ENCODE data around the gene CUL7. TPM values are rescaled to one million over a fixed set of nuclear protein-coding genes. Genes with fewer than 3 reads are reported as not detected.

Gene CUL7
- total RNA-seq, 1 donor, result 48.5 TPM

GRCh38 chr6:43060034-43060754 lies 6.5 kb upstream of the CUL7 start:
- Histone ChIP-seq H3K79me2 (ENCODE audit: insufficient read depth, low read length) (peaks cover 22% of the 10 kb centered on the region), H3K4me2 (ENCODE audit: insufficient read depth, low read length) (peak overlapping the region; percentile 93), H3K9me3 (ENCODE audit: low read depth, low read length) (no peaks in the 10 kb centered on the region), H2AFZ (ENCODE audit: low read length) (peak overlapping the region; percentile 87), H3K4me3 (ENCODE audit: insufficient read depth, low read length) (peak overlapping the region; percentile 96), H3K4me1 (ENCODE audit: insufficient read depth, low read length) (peaks cover 18% of the 10 kb centered on the region), H4K20me1 (ENCODE audit: insufficient read depth, low read length) (no peaks in the 10 kb centered on the region), H3K27ac (ENCODE audit: low read depth, low read length) (peak overlapping the region; percentile 85), H3K27me3 (ENCODE audit: insufficient read depth, low read length) (no peaks in the 10 kb centered on the region), H3K36me3 (ENCODE audit: insufficient read depth, low read length) (peaks cover 12% of the 10 kb centered on the region)
- peak; percentile 46 for DNase-seq (ENCODE audit: insufficient read length, low spot score, missing footprints)
- TF ChIP-seq CTCF (IDR thresholded peaks at IDR 0.05; ENCODE audit: extremely low read depth, low read depth, low read length), result no peak

DNA sequence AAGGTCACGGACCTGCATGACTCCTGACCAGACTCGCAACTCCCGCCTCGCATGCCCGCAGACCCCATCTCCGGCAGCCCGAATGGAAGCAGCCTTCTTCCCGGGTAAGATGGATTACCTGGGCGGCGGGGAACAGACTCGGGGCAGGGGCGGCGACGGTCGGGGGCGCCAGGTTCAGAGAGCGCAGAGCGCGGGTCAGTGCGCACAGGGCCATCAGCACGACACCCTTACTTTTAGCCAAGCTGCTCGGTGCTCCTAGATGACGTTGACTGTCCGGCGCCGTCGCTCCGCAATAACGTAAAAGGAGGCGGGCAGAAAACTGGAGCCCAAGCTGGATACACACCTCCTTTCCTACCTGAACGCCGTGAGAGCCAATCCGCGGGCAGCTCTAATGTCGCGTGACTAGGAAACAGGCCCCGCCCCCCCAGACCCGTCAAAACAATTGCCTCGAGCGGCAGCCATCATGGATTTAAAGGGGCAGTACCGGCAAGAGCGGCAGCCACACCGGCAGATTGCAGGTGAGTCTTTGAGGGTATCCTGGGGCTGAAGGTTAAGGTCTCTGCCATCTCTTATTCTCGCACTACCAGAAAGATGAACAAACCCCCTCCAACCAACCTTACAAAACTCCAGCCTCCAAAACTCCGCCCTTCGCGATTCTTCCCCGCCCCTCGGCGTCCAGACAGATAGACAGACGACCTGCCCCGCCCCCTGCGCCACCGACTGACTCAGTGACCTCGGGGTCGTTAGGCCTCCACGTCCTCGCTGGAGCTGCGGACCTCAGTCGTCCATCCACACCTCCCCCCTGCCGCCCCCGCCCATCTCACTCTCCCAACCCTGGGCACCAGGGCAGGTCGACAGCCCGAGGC lies 5.8 kb upstream of the CUL7 start, which contains the start of the genes KLC4 and MRPL2:
KLC4 (plus strand) TSS at position 464 of the 866 bp plus-strand sequence. CDS start 1,705 bp downstream, outside the sequence.
MRPL2 (minus strand) TSS at position 267 of the 866 bp plus-strand sequence; CDS start at position 214, 53 bp downstream.
- TF ChIP-seq CTCF (IDR thresholded peaks at IDR 0.05; ENCODE audit: extremely low read depth, low read depth, low read length), result no peak
- Histone ChIP-seq H3K27ac (ENCODE audit: low read depth, low read length) (peak within 1 kb of the TSS; percentile 85), H3K9me3 (ENCODE audit: low read depth, low read length) (no peaks in the 10 kb centered on the region), H3K4me1 (ENCODE audit: insufficient read depth, low read length) (peaks cover 18% of the 10 kb centered on the region), H2AFZ (ENCODE audit: low read length) (peak within 1 kb of the TSS; percentile 87), H3K27me3 (ENCODE audit: insufficient read depth, low read length) (no peaks in the 10 kb centered on the region), H4K20me1 (ENCODE audit: insufficient read depth, low read length) (no peaks in the 10 kb centered on the region), H3K79me2 (ENCODE audit: insufficient read depth, low read length) (peaks cover 22% of the 10 kb centered on the region), H3K4me2 (ENCODE audit: insufficient read depth, low read length) (peak within 1 kb of the TSS; percentile 93), H3K36me3 (ENCODE audit: insufficient read depth, low read length) (peaks cover 12% of the 10 kb centered on the region), H3K4me3 (ENCODE audit: insufficient read depth, low read length) (peak within 1 kb of the TSS; percentile 96)
- peak; percentile 100 for DNase-seq (ENCODE audit: insufficient read length, low spot score, missing footprints)

DNA sequence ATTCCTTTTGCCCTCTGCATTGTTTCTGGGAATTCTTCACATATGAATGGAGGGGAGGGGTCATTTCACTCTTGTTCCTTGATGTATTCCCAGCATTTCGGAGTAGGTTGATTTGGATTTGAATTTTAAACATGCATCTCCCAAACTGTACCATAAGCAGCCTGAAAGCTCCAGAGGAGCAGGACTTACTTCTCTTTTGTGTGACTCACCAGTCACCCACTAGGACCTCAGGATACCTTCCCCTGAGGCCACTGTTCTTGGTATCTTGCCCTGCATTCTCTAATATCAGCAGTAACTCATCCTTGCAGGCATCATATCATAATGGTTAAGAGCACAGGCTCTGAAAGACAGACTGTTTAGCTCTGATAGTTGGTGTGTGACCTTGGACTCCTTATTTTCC lies 4.9 kb upstream of the CUL7 start:
- peaks cover 22% of the 10 kb centered on the region for H3K4me1 ChIP-seq (ENCODE audit: insufficient read depth, low read length)
- H3K9me3 ChIP-seq (ENCODE audit: low read depth, low read length), result no peaks in the 10 kb centered on the region
- peak overlapping the region; percentile 96 for H3K4me3 ChIP-seq (ENCODE audit: insufficient read depth, low read length)
- DNase-seq (ENCODE audit: insufficient read length, low spot score, missing footprints), result peak; percentile 65
- TF ChIP-seq CTCF (IDR thresholded peaks at IDR 0.05; ENCODE audit: extremely low read depth, low read depth, low read length), result no peak
- peak overlapping the region; percentile 93 for H3K4me2 ChIP-seq (ENCODE audit: insufficient read depth, low read length)
- H3K27me3 ChIP-seq (ENCODE audit: insufficient read depth, low read length), result no peaks in the 10 kb centered on the region
- peaks cover 22% of the 10 kb centered on the region for H3K79me2 ChIP-seq (ENCODE audit: insufficient read depth, low read length)
- peaks cover 12% of the 10 kb centered on the region for H3K36me3 ChIP-seq (ENCODE audit: insufficient read depth, low read length)
- H3K27ac ChIP-seq (ENCODE audit: low read depth, low read length), result peak overlapping the region; percentile 85
- H4K20me1 ChIP-seq (ENCODE audit: insufficient read depth, low read length), result no peaks in the 10 kb centered on the region
- no peak overlapping the region for H2AFZ ChIP-seq (ENCODE audit: low read length)

Data from osteoblast (primary cell).